Stimulated activated naive CD4-positive, alpha-beta T cell treated with Interleukin-2 at 50 U/mL for 16 hours (primary cell): ENCODE measurements around the gene LSM3.
A peak's percentile ranks its signal among the peaks of the same experiment; 100 is the strongest.

ENCODE experiments used
- DNase-seq: peaks from one replicate; lab custom pipeline; 2025; lab: John Stamatoyannopoulos, UW

Gene LSM3

GRCh38 chr3:14178247-14179113, at the start of gene LSM3, which contains the start of gene XPC:
Gene LSM3 (plus strand): TSS chr3:14178817. CDS start chr3:14178861, 44 bp downstream.
Gene XPC (minus strand): TSS chr3:14178601. CDS start chr3:14178568, 33 bp downstream.
- DNase-seq = peak; percentile 91

GRCh38 chr3:14129296-14129695, 49.3 kb upstream of the LSM3 start:
- DNase-seq = no peak

- DNase-seq = no peak
Observed at GRCh38 chr3:14130230-14130629, 48.4 kb upstream of the LSM3 start.

GRCh38 chr3:14130707-14131106, 47.9 kb upstream of the LSM3 start:
- no peak for DNase-seq

- DNase-seq = no peak
Observed at GRCh38 chr3:14131134-14131533, 47.5 kb upstream of the LSM3 start.

GRCh38 chr3:14132120-14132519, 46.5 kb upstream of the LSM3 start:
- no peak for DNase-seq

GRCh38 chr3:14132689-14133088, 45.9 kb upstream of the LSM3 start:
- no peak for DNase-seq

GRCh38 chr3:14133188-14133800, 45.3 kb upstream of the LSM3 start:
- DNase-seq = no peak

GRCh38 chr3:14133876-14134275, 44.7 kb upstream of the LSM3 start:
- DNase-seq = no peak

- DNase-seq = no peak
Observed at GRCh38 chr3:14134291-14134690, 44.3 kb upstream of the LSM3 start.

- no peak for DNase-seq
Observed at GRCh38 chr3:14135581-14135980, 43.0 kb upstream of the LSM3 start.

- DNase-seq = no peak
Observed at GRCh38 chr3:14137004-14137403, 41.6 kb upstream of the LSM3 start.

GRCh38 chr3:14137445-14137844, 41.2 kb upstream of the LSM3 start:
- DNase-seq = no peak

- DNase-seq = no peak
Observed at GRCh38 chr3:14138109-14138877, 40.3 kb upstream of the LSM3 start.

- no peak for DNase-seq
Observed at GRCh38 chr3:14138878-14139655, 39.5 kb upstream of the LSM3 start.

GRCh38 chr3:14139771-14140170, 38.8 kb upstream of the LSM3 start:
- no peak for DNase-seq

- no peak for DNase-seq
Observed at GRCh38 chr3:14140668-14141067, 37.9 kb upstream of the LSM3 start.

- DNase-seq = no peak
Observed at GRCh38 chr3:14141144-14141543, 37.5 kb upstream of the LSM3 start.

GRCh38 chr3:14141602-14142341, 36.8 kb upstream of the LSM3 start:
- no peak for DNase-seq

- peak; percentile 53 for DNase-seq
Observed at GRCh38 chr3:14142567-14143270, 35.9 kb upstream of the LSM3 start.
